HG03280 (cell line): ENCODE measurements around the gene NTN1.
"Not testable (repeated sequence)": the region's sequence is repeated elsewhere in the genome, so short reads cannot be mapped to it uniquely, and the experiment has no call there.

Source experiments
- ATAC-seq: cut with Tn5 transposase; IDR thresholded peaks from one replicate; pipeline ENCODE4 v1.9.1; 2021; ENCODE audit warnings: mild to moderate bottlenecking, moderate library complexity; ENCODE audit not compliant: unreplicated experiment

Gene NTN1

GRCh38 chr17:9241371-9241712, 220.0 kb downstream of the NTN1 start:
- no peak for ATAC-seq

DNA sequence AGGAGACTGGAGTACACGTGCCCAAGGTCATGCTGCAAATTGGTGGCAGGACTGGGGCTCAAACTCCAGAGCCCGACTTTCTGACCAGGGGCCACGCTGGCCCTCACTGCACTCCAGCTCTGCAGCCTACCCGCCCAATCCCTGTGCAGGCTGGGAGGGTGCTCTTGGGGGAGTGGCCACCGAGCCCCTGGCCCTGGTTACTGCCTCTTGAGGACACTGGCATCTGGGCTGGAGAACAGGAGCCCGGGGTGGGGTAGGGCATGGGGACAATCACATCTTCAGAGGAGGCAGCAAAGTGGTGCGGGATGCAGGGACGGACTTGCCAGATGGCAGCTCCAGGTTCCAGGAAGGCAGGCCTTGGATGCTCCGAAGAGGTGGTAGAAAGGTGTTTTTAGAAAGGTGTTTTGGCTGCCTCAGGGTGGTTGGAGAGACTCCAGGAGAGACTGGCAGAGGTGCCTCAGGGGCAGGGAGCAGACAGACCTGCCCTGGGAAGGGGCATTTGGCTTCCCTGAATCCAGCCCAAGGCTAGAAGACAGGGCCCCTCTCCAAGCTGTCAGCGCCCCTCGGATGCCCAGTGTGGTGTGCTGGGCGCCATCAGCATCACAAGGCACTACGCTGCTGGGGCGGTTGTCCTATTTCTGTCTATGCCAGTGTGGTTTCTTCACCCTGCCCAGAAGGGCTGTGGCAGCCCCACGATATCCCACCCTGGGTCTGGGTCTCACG, 220.6 kb downstream of the NTN1 start:
- ATAC-seq = no peak

GRCh38 chr17:9242497-9242881, 221.2 kb downstream of the NTN1 start:
- ATAC-seq = no peak

DNA sequence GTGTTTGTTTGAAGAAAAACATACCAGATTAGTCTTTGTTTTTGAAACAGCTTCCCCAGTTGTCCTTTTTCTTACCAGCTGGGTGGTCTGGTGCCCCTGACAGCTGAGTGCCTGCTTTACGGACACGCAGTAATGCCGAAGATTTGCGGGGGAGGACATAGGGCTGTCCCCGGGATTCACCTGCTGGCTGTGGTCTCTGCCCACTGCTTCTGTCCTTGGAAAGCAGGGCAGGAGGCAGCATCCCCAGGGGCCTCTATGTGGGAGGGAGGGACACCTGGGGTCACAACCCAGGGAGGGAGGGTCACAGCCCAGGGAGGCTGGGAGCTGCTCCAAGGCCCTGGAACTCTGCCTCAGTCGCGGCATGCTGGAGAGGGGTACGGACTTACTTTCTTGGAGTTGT, 221.7 kb downstream of the NTN1 start:
- no peak for ATAC-seq

DNA sequence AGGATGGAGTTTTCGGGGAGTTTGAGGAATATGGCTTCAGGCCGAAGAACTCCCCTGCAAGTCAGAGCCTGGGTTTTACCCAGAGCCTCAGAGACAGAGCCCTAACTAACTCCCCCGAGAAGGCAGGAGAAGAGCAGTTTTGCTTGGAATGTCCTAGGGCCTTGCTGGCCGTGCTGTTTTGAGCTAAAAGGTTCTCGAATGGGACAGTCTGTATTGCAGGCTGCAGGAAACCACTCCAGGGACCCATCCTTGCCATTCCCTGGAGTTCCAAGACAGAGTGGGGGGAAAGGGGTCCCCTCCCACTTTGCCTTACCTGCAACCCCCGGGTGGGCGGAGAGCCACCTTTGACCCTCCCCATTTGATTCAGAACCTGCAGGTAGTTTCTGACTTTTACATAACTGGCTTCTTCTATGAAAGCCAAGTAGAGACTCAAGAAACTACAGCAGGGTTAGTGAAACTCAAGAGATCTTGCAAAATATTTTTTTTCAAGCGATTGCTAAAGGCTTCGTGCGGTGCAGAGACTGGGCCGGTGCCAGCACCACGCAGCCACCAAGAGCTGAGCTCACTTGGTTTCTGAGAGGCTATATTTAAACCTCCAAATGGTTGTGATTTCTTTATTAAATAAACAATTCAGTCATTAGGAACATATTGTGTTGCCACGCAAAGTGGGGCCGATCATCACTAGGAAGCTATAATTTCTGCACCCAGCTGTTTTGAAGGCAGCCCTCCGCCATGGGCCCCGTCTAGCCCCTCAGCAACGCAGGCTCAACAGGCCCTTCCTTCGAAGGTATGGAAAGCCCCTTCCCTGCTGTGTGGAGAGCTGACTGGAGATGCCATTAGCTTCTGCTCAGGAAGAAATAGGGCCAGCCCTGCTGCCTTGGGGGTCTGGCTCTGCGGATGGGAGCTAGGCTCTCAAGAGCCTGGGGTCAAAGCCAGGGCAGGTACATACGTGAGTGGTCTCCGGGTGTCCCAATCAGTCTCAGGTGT, 223.0 kb downstream of the NTN1 start:
- no peak for ATAC-seq

GRCh38 chr17:9247401-9247938, 226.2 kb downstream of the NTN1 start:
- ATAC-seq = no peak

DNA sequence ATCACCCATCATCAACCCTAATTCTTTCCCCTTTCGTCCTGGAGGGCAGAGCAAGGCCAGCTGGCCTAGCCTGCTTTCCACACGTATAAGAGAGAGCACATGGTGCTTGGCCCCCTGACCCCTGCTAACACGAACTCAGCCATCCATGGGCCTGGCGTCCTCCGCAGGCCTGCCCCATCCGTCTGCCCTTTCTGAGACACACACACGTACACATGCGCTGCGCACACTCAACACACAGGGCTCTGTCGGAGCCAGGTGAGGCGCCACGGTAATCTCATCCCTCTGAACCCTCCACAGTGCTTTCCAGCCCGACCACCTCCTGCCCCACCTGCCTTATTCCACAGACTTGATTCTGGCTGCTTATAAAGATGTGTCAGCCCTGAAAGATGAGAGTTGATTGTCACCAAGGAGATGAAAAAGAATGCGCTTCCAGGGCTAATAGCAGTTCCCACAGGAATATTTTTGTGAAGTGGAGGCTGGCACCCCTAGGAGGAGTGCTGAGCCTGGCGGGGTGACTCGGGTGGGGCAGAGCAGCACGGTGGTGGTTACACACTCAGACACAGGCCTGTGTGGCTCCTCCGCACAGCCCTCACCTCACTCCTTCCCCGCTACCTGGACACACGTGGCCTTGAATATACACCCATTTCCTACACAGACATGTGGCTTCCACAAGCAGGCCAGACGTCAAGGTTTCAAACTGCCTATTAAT, 228.1 kb downstream of the NTN1 start:
- ATAC-seq = no peak

GRCh38 chr17:9251273-9251672, 230.0 kb downstream of the NTN1 start:
- ATAC-seq = no peak

GRCh38 chr17:9253308-9253707, 232.0 kb downstream of the NTN1 start:
- no peak for ATAC-seq

DNA sequence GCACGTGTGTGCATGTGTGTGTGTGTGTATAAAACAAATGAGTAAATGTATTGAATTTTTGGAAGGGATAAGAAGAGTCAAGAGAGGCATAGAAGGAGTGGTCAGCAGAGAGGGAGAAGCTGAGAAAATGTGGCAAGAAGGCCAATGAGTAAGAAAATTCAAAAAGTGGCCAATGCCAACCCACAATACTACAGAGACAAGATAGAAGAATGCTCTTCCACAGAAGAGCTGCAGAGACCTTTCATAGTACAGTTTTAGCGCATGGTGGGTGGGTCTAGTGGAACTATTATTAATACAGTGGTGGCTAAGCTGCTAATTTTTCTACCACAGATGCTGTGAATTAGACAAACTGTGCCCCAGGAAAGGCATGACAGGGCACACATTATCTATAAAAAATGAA, 233.5 kb downstream of the NTN1 start:
- ATAC-seq = no peak

GRCh38 chr17:9255833-9256232, 234.5 kb downstream of the NTN1 start:
- no peak for ATAC-seq

DNA sequence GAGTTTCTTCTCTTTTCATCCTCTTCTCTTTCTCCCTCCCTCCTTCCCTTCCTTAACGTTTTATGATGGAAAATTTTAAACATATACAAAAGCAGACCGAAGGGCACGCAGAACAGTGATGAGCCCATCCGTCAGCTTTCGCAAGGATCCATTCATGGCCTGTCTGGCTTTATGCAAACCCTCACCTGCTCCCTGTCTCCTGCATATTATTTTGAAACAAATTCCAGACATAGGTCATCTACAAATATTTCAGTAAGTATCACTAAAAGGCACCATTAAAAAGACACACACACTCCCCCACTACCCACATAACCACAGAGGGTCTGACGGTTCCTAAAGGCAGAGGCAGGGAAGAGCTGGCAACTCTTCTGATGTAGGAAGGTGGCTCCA, 235.0 kb downstream of the NTN1 start:
- no peak for ATAC-seq

DNA sequence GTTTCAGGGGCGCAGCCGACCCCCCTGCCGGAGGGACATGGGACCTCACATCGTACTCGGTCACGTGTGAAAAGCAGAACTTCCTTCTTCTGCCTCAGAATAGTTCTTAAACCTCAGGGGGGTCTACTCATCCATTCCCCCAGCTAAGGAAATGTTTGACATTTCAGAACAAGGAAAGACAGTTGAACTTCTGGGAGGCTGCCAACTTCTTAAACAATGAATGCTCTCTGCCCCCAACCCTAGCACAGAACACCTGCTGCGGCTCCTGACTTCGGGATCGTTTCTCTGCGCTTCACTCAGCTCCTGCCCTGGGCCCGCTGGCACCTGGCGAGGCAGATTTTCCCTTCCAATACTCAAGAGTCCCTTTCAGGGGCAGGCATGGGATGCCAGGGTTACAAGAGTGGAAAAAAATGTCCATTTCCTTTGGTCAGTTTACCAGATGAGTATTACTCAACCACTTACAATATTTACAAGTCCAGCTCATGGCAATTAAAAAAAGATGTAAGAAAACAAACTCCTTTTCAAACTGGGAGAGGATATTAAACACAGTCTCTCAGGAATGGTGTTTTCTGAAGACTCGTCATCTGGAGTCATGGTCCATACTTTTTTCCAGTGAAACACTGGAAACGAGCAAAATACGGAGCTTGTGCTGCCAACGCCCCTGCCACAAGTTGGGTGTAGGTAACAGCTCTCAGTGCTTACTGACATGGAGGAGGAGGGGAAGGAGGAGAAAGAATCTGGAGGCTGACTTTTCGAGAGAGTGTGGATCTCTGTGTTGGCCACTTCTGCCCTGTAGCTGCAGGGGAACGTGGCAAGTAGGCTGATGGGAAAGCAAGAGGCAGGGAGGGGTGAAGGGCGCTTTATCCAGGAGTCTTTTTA, 235.7 kb downstream of the NTN1 start:
- ATAC-seq = no peak

GRCh38 chr17:9257630-9257965, 236.3 kb downstream of the NTN1 start:
- not testable (repeated sequence) for ATAC-seq

GRCh38 chr17:9258115-9259015, 237.1 kb downstream of the NTN1 start:
- no peak for ATAC-seq

- ATAC-seq = no peak
Measured at GRCh38 chr17:9259419-9259818, 238.1 kb downstream of the NTN1 start.

DNA sequence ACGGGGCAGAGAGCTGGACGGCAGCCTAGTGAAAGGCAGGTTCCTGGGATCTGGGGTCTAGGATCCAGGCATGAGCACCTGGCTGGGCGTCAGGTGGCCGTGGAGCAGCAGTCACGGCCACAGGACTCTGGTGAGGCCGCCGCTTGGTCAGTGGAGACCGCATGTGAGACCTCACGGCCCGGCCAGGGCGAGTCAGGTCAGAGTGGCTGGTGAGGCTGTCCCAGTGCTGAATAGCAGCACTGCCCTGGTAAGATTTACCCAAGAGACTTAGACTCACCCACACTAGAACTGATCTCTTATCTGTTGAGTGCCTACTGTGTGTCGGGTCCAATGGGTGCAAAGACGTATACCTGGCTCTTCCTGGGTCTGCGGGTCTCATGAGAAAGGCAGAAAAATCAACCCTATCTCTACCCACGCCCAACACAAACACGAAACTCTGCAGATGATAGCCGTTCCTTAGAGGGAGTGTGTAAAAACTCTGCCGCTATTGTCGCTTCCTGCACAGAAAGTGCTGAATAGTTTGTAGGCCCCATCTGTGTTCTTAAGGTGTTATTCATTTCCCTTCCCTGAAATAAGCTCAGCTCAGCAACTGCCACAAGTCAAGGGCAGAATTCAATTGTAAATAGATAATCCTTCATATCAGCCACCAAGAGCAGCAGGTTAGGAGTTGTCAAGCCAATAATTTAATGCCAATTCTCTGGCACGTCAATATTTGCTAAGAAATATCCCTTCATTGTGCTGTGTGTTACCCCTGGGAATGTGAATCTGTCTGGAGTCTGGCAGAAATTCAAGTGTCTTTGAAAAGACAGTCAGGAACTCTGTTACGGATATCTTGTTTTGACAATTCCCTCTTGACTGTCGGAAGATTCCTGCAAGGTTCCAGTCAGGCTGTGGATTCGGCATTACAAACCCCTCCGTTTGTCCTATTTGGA, 240.0 kb downstream of the NTN1 start:
- no peak for ATAC-seq

- no peak for ATAC-seq
Measured at GRCh38 chr17:9266031-9266680, 244.8 kb downstream of the NTN1 start.
